B cell (primary cell): ENCODE results near the gene TMEM18.

Experiments used
- CTCF ChIP-seq: fragments of 200-600 bp; IDR thresholded peaks from one replicate; pipeline ENCODE4 v1.8.0; 2022; ENCODE audit warnings: antibody characterized with exemption, mild to moderate bottlenecking
- EZH2 ChIP-seq: IDR thresholded peaks from 2 replicates; pipeline ENCODE4 v1.6.1; 2012; ENCODE audit warnings: borderline replicate concordance, low read depth, mild to moderate bottlenecking, moderate library complexity, low read length; ENCODE audit not compliant: insufficient read depth, poor library complexity, severe bottlenecking

GRCh38 chr2:624096-624495 lies 53.1 kb downstream of the TMEM18 start:
- no peak for TF ChIP-seq CTCF
- no peak for TF ChIP-seq EZH2
